Measurements from ENCODE around the gene PPP1R26. TPM values are rescaled to one million over a fixed set of nuclear protein-coding genes. Genes with fewer than 3 reads are reported as not detected.
"Not testable (repeated sequence)": the region's sequence is repeated elsewhere in the genome, so short reads cannot be mapped to it uniquely, and the experiment has no call there.

Gene PPP1R26
- total RNA-seq, 1 experiment from 2014 or later: 39.3 TPM

GRCh38 chr9:135516132-135516860 is 36.7 kb downstream of the PPP1R26 start:
- DNase-seq (ENCODE audit: extremely low read depth, low read depth): no peak

- DNase-seq (ENCODE audit: extremely low read depth, low read depth): no peak
Observed at GRCh38 chr9:135517407-135517822, 37.8 kb downstream of the PPP1R26 start.

GRCh38 chr9:135519179-135519971 is 39.8 kb downstream of the PPP1R26 start:
- peak; percentile 82 for DNase-seq (ENCODE audit: extremely low read depth, low read depth)

GRCh38 chr9:135520916-135521607 is 41.5 kb downstream of the PPP1R26 start, which contains the start of gene LCN1:
LCN1 (plus strand) TSS chr9:135521440; CDS start chr9:135521498, 58 bp downstream.
- DNase-seq (ENCODE audit: extremely low read depth, low read depth): no peak

GRCh38 chr9:135521608-135522095 is 42.1 kb downstream of the PPP1R26 start:
- DNase-seq (ENCODE audit: extremely low read depth, low read depth): no peak

GRCh38 chr9:135522137-135522877 is 42.7 kb downstream of the PPP1R26 start:
- DNase-seq (ENCODE audit: extremely low read depth, low read depth): no peak

- no peak for DNase-seq (ENCODE audit: extremely low read depth, low read depth)
Observed at GRCh38 chr9:135522931-135523330, 43.3 kb downstream of the PPP1R26 start.

- DNase-seq (ENCODE audit: extremely low read depth, low read depth): no peak
Observed at GRCh38 chr9:135523521-135524129, 44.0 kb downstream of the PPP1R26 start.

GRCh38 chr9:135524130-135524861 is 44.7 kb downstream of the PPP1R26 start:
- DNase-seq (ENCODE audit: extremely low read depth, low read depth): no peak

GRCh38 chr9:135525241-135526088 is 45.9 kb downstream of the PPP1R26 start:
- no peak for DNase-seq (ENCODE audit: extremely low read depth, low read depth)

- peak; percentile 89 for DNase-seq (ENCODE audit: extremely low read depth, low read depth)
Observed at GRCh38 chr9:135526089-135526729, 46.6 kb downstream of the PPP1R26 start.

GRCh38 chr9:135526730-135527571 is 47.4 kb downstream of the PPP1R26 start:
- peak; percentile 88 for DNase-seq (ENCODE audit: extremely low read depth, low read depth)

- DNase-seq (ENCODE audit: extremely low read depth, low read depth): not testable (repeated sequence)
Observed at GRCh38 chr9:135528842-135529435, 49.4 kb downstream of the PPP1R26 start.

- no peak for DNase-seq (ENCODE audit: extremely low read depth, low read depth)
Observed at GRCh38 chr9:135530146-135530545, 50.6 kb downstream of the PPP1R26 start.

- no peak for DNase-seq (ENCODE audit: extremely low read depth, low read depth)
Observed at GRCh38 chr9:135531096-135531495, 51.5 kb downstream of the PPP1R26 start.

GRCh38 chr9:135533113-135533512 is 53.5 kb downstream of the PPP1R26 start:
- no peak for DNase-seq (ENCODE audit: extremely low read depth, low read depth)

All from NCI-H460 (cell line).